Activated T-cell treated with anti-CD3 and anti-CD28 coated beads, Interleukin-2, amount 50 U/mL, for 4 hours (primary cell): ENCODE measurements around the gene MCRIP2. TPM values are rescaled to one million over a fixed set of nuclear protein-coding genes. Genes with fewer than 3 reads are reported as not detected.
A peak's percentile ranks its signal among the peaks of the same experiment; 100 is the strongest.
"Not testable (repeated sequence)": the region's sequence is repeated elsewhere in the genome, so short reads cannot be mapped to it uniquely, and the experiment has no call there.

Experiments
- ATAC-seq, 2 donors: fragments of 200-7000 bp; cut with Tn5 transposase; one replicate each; pipeline ENCODE4 v1.10.0; 2021
- DNase-seq: peaks from one replicate; pipeline ENCODE4 v3.0.0-alpha.2; 2020
- H3K27me3 Mint-ChIP-seq: one replicate; pipeline ENCODE4 v1.8.0; 2021; ENCODE audit warnings: low read depth, mixed read lengths
- H3K36me3 Mint-ChIP-seq: one replicate; pipeline ENCODE4 v1.8.0; 2022; ENCODE audit warnings: mixed read lengths; ENCODE audit not compliant: insufficient read depth
- H3K4me1 Mint-ChIP-seq: one replicate; pipeline ENCODE4 v1.8.0; 2021; ENCODE audit warnings: low read depth, mixed read lengths
- H3K4me3 Mint-ChIP-seq: one replicate; pipeline ENCODE4 v1.8.0; 2021; ENCODE audit warnings: mild to moderate bottlenecking, moderate library complexity, mixed read lengths
- H3K9me3 Mint-ChIP-seq: one replicate; pipeline ENCODE4 v1.8.0; 2021; ENCODE audit warnings: mixed read lengths
- total RNA-seq, 3 donors: library from RNA; stranded (reverse); gene quantifications; one replicate each; pipeline ENCODE4 v1.2.1, GENCODE V29; 2021

The MCRIP2 gene
- total RNA-seq, 3 donors from 2014 or later, result 83.1 to 104 (median 88.2) TPM

- Mint-ChIP-seq H3K36me3 (peaks cover 11% of the 10 kb centered on the region), H3K4me1 (peaks cover 20% of the 10 kb centered on the region), H3K27me3 (peaks cover 5% of the 10 kb centered on the region), H3K9me3 (no peaks in the 10 kb centered on the region), H3K4me3 (peak overlapping the region; percentile 83)
- DNase-seq (no peak), ATAC-seq (peak; percentile 1 to 5)
Observed at GRCh38 chr16:680625-680945, 39.0 kb downstream of the MCRIP2 start.

DNA sequence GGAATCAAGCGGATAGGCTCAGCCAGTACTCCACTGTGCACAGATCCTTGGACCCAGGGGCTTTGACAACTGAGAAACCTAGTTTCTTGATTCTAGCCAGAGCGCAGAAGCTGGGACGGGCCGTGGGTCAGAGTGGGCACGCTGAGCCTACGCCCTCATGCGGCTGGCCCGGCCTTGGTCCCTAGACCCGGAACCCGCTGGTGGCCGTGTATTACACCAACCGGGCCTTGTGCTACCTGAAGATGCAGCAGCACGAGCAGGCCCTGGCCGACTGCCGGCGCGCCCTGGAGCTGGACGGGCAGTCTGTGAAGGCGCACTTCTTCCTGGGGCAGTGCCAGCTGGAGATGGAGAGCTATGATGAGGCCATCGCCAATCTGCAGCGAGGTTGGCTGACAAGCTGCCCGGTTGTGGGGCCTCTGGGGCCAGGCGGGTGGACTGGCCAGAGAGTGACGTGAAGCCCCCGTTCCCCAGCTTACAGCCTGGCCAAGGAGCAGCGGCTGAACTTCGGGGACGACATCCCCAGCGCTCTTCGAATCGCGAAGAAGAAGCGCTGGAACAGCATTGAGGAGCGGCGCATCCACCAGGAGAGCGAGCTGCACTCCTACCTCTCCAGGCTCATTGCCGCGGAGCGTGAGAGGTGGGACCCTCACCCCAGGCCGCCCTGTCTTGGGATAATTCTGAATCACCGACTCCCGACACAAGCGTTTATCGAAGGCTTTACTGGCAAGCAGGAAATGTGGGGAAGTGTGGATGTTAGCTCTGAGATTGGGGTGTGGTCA lies 39.5 kb downstream of the MCRIP2 start:
- no peaks in the 10 kb centered on the region for H3K9me3 Mint-ChIP-seq
- peaks cover 5% of the 10 kb centered on the region for H3K27me3 Mint-ChIP-seq
- H3K4me3 Mint-ChIP-seq, result peak overlapping the region; percentile 83
- DNase-seq, result no peak
- ATAC-seq, result no peak
- H3K36me3 Mint-ChIP-seq, result peaks cover 11% of the 10 kb centered on the region
- peaks cover 20% of the 10 kb centered on the region for H3K4me1 Mint-ChIP-seq

- Mint-ChIP-seq H3K27me3 (peaks cover 2% of the 10 kb centered on the region), H3K36me3 (peaks cover 11% of the 10 kb centered on the region), H3K9me3 (no peaks in the 10 kb centered on the region), H3K4me1 (peaks cover 20% of the 10 kb centered on the region), H3K4me3 (peak overlapping the region; percentile 83)
- ATAC-seq (no peak), DNase-seq (no peak)
Observed at GRCh38 chr16:681746-682427, 40.3 kb downstream of the MCRIP2 start.

DNA sequence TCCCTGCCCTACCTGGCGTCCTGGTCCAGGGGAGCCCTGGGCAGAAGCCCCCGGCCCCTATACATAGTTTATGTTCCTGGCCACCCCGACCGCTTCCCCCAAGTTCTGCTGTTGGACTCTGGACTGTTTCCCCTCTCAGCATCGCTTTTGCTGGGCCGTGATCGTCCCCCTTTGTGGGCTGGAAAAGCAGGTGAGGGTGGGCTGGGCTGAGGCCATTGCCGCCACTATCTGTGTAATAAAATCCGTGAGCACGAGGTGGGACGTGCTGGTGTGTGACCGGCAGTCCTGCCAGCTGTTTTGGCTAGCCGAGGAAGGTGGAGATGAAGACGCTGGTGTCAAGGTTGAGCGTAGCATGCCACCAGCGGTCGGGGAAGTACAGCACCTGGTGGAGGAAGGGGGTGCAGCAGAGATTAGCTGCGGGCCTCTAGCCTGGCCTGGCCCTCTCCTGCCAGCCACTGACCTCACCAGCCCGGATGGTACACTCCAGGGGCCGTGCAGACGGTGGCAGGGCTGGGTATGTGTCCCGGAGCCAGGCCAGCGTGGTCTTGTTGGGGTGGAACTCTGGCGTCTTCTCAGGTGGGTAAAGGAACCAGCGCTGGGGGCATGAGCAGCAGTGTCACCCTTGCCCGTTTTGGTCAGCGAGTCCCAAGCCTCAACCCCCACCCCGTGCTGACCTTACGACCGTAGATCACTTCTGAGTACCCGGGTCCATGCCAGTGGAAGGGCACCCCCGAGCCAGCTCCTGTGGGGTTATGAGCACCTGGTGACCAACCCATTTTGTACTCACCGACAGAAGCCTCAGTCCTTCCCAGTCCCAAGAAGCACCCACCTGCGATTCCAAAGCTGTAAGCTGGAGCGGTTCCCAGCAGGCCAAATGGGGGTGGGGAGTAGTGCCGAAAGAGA lies 41.1 kb downstream of the MCRIP2 start:
- Mint-ChIP-seq H3K9me3 (no peaks in the 10 kb centered on the region), H3K4me1 (peaks cover 20% of the 10 kb centered on the region), H3K27me3 (no peaks in the 10 kb centered on the region), H3K36me3 (peaks cover 11% of the 10 kb centered on the region), H3K4me3 (peak overlapping the region; percentile 80)
- ATAC-seq (no peak), DNase-seq (no peak)

DNA sequence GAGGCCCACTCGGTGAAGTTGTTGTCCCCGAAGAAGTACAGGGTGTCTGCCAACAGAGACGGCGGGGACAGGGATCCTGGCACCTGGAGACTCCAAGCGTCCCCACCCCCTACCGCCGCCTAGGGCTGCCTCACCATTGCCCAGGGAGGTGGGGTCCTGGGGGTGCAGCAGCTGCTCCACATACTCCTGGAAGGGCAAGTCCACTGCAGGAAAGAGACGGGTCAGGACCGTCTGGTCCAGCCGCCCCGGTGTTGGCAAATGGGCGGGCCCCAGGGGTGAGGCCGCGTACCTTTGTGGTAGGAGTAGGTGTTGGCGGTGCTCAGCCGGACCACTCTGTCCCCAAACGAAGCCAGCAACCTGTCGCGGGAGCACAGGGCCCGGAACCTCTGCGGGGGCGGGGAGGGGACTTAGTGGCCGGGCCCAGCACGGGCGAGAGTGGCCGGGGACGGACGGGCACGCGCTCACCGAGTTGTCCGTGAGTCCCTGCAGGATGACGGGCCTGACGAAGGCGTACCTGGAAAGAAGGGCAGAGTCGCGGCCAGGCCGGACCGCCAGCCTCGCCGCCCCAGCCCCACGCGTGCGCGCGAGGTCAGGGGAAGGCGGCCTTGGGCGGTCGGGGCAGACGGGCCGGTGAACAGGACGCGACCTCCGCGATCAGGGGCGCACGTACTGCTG lies 41.9 kb downstream of the MCRIP2 start:
- peak overlapping the region; percentile 80 for H3K4me3 Mint-ChIP-seq
- peaks cover 20% of the 10 kb centered on the region for H3K4me1 Mint-ChIP-seq
- ATAC-seq (no peak), DNase-seq (no peak)
- no peaks in the 10 kb centered on the region for H3K27me3 Mint-ChIP-seq
- H3K36me3 Mint-ChIP-seq, result peaks cover 11% of the 10 kb centered on the region
- no peaks in the 10 kb centered on the region for H3K9me3 Mint-ChIP-seq

DNA sequence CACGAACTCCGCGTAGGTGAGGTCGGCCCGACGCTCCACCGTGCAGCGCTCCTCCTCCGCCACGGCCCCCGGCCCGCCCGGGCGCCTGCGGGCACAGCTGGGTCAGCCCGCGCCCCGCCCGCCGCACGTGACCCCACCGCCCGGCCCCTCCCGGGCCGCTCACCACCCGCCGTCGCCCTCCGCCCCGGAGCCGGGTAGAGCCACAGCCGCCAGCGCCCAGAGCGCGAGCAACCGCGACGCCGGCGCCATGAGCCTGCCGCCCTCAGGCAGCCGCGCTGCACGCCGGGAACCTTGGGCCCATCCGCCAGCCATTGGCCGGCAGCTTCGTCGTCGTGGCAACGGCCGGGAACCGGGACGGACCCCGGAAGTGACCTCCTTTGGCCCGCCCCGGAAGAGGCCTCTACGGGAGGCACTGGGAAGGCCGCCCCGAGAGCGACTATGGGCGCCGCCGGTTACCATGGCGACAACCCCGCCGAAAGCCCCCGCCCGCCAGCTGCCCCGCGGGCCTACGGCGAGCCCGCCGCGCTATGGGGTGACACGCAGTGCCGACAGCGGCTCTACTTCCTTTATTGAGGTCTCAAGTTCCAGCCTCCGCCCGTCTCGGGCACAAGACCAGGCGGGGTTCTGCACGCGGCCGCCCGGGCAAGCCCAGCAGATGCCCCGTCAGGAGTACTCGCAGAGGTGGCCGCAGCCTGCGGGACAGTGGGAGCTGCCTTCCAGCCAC lies 42.6 kb downstream of the MCRIP2 start, which contains the start of gene JMJD8:
JMJD8 (minus strand) TSS at position 264 of the 724 bp plus-strand sequence; CDS start at position 249, 15 bp downstream.
- Mint-ChIP-seq H3K4me1 (peaks cover 26% of the 10 kb centered on the region), H3K9me3 (no peaks in the 10 kb centered on the region), H3K4me3 (peak within 1 kb of the TSS; percentile 80), H3K27me3 (no peaks in the 10 kb centered on the region), H3K36me3 (peaks cover 11% of the 10 kb centered on the region)
- peak; percentile 72 to 73 for ATAC-seq
- DNase-seq, result peak; percentile 95

- Mint-ChIP-seq H3K27me3 (no peaks in the 10 kb centered on the region), H3K9me3 (no peaks in the 10 kb centered on the region), H3K4me1 (peaks cover 28% of the 10 kb centered on the region), H3K4me3 (no peak overlapping the region), H3K36me3 (peaks cover 11% of the 10 kb centered on the region)
- DNase-seq (no peak), ATAC-seq (no peak)
Observed at GRCh38 chr16:684961-685696, 43.5 kb downstream of the MCRIP2 start.

DNA sequence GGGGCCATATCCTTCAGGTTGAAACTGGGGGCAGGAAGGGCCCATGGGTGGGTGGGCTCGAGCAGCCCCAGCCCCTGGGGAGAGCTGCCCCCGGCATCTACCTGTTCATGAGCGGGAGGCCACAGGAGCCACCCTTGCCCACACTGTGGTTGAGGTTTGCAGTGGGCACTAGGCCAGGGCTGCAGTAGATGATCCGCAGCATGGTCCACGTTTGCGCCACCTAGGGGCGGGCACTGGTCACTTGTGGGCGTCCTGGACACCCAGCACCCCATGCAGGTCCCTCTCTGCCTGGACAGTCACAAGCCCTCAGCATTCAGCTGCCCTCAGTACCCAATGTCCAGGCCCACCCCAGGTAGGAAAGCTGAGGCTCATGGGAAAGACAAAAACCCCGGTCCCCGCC lies 44.3 kb downstream of the MCRIP2 start:
- Mint-ChIP-seq H3K9me3 (no peaks in the 10 kb centered on the region), H3K36me3 (peaks cover 9% of the 10 kb centered on the region), H3K4me1 (peaks cover 29% of the 10 kb centered on the region), H3K4me3 (no peak overlapping the region), H3K27me3 (no peaks in the 10 kb centered on the region)
- ATAC-seq, result no peak
- no peak for DNase-seq

- no peaks in the 10 kb centered on the region for H3K27me3 Mint-ChIP-seq
- H3K4me3 Mint-ChIP-seq, result no peak overlapping the region
- ATAC-seq, result no peak
Observed at GRCh38 chr16:686459-687260, 45.0 kb downstream of the MCRIP2 start.

DNA sequence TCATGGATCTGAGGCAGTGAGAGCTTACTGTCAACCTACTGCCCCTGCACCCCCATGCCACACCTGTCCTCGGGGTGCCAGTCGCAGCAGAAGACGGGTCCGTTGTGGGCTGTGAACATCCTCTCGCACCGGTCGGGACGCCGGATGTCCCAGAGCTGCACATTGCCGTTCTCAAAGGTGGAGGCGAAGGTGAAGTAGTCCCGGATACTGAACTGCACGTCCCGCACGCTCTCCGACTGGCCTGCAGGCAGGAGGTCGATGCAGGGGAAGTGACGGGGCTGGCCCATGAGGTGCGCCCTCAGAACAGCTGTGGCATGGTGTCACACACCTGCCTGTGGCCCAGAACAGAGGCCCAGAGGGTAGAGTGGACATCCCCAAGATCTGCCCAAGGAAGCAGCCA lies 45.9 kb downstream of the MCRIP2 start:
- no peaks in the 10 kb centered on the region for H3K27me3 Mint-ChIP-seq
- H3K9me3 Mint-ChIP-seq, result no peaks in the 10 kb centered on the region
- no peak for ATAC-seq
- DNase-seq, result no peak
- peaks cover 2% of the 10 kb centered on the region for H3K36me3 Mint-ChIP-seq
- peaks cover 22% of the 10 kb centered on the region for H3K4me1 Mint-ChIP-seq
- H3K4me3 Mint-ChIP-seq, result no peak overlapping the region

More at GRCh38 chr16:686459-687260, 45.0 kb downstream of the MCRIP2 start:
- Mint-ChIP-seq H3K4me1 (peaks cover 25% of the 10 kb centered on the region), H3K9me3 (no peaks in the 10 kb centered on the region), H3K36me3 (peaks cover 7% of the 10 kb centered on the region)
- DNase-seq, result no peak

GRCh38 chr16:689175-689897 lies 47.7 kb downstream of the MCRIP2 start:
- no peak for ATAC-seq
- Mint-ChIP-seq H3K9me3 (no peaks in the 10 kb centered on the region), H3K36me3 (no peaks in the 10 kb centered on the region), H3K27me3 (no peaks in the 10 kb centered on the region), H3K4me1 (peaks cover 22% of the 10 kb centered on the region), H3K4me3 (peak overlapping the region; percentile 92)
- no peak for DNase-seq

DNA sequence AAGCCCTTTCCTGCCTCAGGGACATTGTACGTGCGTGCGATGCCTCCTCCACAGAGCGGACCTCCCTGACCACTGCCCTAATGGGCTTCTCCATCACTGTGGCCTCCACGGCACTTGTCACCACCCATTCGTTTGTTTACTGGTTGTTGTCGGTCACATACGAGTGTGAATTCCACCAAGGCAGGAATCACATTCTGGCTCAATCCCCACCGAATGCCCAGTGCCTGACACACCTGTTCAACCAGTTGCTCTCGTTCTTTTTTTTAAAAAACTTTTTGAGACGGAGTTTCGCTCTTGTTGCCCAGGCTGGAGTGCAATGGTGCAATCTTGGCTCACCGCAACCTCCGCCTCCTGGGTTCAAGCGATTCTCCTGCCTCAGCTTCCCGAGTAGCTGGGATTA lies 49.6 kb downstream of the MCRIP2 start:
- Mint-ChIP-seq H3K4me1 (peaks cover 28% of the 10 kb centered on the region), H3K4me3 (peak overlapping the region; percentile 62)
- not testable (repeated sequence) for H3K9me3 Mint-ChIP-seq, DNase-seq, H3K27me3 Mint-ChIP-seq, H3K36me3 Mint-ChIP-seq, ATAC-seq
